ENCODE measurements around the gene RAD17. TPM values are rescaled to one million over a fixed set of nuclear protein-coding genes. Genes with fewer than 3 reads are reported as not detected.
"Not testable (repeated sequence)": the region's sequence is repeated elsewhere in the genome, so short reads cannot be mapped to it uniquely, and the experiment has no call there.

RAD17 gene
- total RNA-seq, 1 experiment from 2014 or later = 14.8 TPM

DNA sequence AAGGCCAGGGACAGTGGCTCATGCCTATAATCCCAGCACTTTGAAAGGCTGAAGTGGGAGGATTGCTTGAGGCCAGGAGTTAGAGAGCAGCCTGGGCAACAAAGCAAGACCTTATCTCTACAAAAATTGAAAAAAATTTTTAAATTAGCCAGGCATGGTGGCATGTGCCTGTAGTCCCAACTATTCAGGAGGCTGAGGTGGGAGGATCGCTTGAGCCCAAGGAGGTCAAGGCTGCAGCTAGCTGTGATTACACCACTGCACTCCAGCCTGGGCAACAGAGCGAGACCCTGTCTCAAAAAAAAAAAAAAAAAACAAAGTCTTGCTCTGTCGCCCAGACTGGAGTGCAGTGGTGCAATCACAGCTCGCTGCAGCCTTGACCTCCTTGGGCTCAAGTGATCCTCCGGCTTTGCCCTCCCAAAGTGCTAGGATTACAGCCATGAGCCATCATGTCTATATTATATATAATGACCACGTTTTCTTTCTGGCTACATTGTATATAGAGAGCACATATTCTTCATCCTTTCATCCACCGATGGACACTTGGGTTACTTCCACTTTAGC, 85.9 kb downstream of the RAD17 start:
- DNase-seq (ENCODE audit: low spot score) = not testable (repeated sequence)

- DNase-seq (ENCODE audit: low spot score) = no peak
Measured at GRCh38 chr5:69462170-69462569, 92.6 kb downstream of the RAD17 start.

Other genes with a start within 250 kb of the RAD17 start
- gene CCNB1, start 202.7 kb upstream of the RAD17 start, total RNA-seq (2014; rRNA removed; shearing (Covaris generic)) = 513 and 514 TPM in 2 replicates
- gene CENPH, start 180.2 kb upstream of the RAD17 start, total RNA-seq (2014; rRNA removed; shearing (Covaris generic)) = 41.7 and 45.8 TPM in 2 replicates
- gene CDK7, start 134.9 kb upstream of the RAD17 start, total RNA-seq (2014; rRNA removed; shearing (Covaris generic)) = 48.7 and 63.9 TPM in 2 replicates
- gene CCDC125, start 37.0 kb upstream of the RAD17 start, total RNA-seq (2014; rRNA removed; shearing (Covaris generic)) = 0.64 and 4.0 TPM in 2 replicates
- 27.3 and 37.3 TPM in 2 replicates for gene AK6, start 298 bp upstream of the RAD17 start, total RNA-seq (2014; rRNA removed; shearing (Covaris generic))
- 149 and 164 TPM in 2 replicates for gene TAF9, start 298 bp upstream of the RAD17 start, total RNA-seq (2014; rRNA removed; shearing (Covaris generic))
- 0.08 and 0.12 TPM in 2 replicates for gene MARVELD2, start 45.3 kb downstream of the RAD17 start, total RNA-seq (2014; rRNA removed; shearing (Covaris generic))
- 2.9 and 5.2 TPM in 2 replicates for gene OCLN, start 123.0 kb downstream of the RAD17 start, total RNA-seq (2014; rRNA removed; shearing (Covaris generic))
- gene GTF2H2C, start 190.4 kb downstream of the RAD17 start, total RNA-seq (2014; rRNA removed; shearing (Covaris generic)) = 26.5 and 37.3 TPM in 2 replicates